Activated T-cell treated with anti-CD3 and anti-CD28 coated beads, Interleukin-2, amount 50 U/mL, for 24 hours (primary cell): ENCODE measurements around the gene PTPRF.
"Not testable (repeated sequence)": the region's sequence is repeated elsewhere in the genome, so short reads cannot be mapped to it uniquely, and the experiment has no call there.

ENCODE experiments used
- DNase-seq: peaks from one replicate; pipeline ENCODE4 v3.0.0-alpha.2; 2020
- H3K27ac Mint-ChIP-seq: 2 replicates; pipeline ENCODE4 v1.8.0; 2020; ENCODE audit warnings: mild to moderate bottlenecking, mixed read lengths
- H3K27me3 Mint-ChIP-seq: 2 replicates; pipeline ENCODE4 v1.8.0; 2020; ENCODE audit warnings: mixed read lengths
- H3K36me3 Mint-ChIP-seq: 2 replicates; pipeline ENCODE4 v1.8.0; 2020; ENCODE audit warnings: low read depth, mixed read lengths
- H3K4me1 Mint-ChIP-seq: 2 replicates; pipeline ENCODE4 v1.8.0; 2020; ENCODE audit warnings: low read depth, mixed read lengths
- H3K4me3 Mint-ChIP-seq: 2 replicates; pipeline ENCODE4 v1.8.0; 2020; ENCODE audit warnings: mild to moderate bottlenecking, moderate library complexity, mixed read lengths
- H3K9me3 Mint-ChIP-seq: 2 replicates; pipeline ENCODE4 v1.8.0; 2020; ENCODE audit warnings: mixed read lengths

PTPRF gene

DNA sequence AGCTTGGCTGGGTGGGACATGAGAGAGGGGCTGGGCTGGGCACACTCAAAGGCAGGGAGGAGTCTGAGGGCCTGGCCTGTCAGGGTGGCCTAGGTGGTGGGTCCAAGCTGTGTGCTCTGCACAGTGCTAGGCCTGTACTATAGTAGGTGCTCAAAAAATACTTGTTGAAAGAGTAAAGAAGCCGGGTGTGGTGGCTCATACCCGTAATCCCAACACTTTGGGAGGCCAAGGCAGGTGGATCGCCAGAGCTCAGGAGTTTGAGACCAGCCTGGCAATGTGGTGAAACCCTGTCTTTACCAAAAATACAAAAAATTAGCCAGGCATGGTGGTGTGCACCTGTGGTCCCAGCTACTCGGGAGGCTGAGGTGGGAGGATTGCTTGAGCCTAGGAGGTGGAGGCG lies 18.7 kb downstream of the PTPRF start:
- peaks cover 13% of the 10 kb centered on the region for H3K27me3 Mint-ChIP-seq
- not testable (repeated sequence) for H3K27ac Mint-ChIP-seq, H3K4me3 Mint-ChIP-seq, H3K36me3 Mint-ChIP-seq, H3K4me1 Mint-ChIP-seq, DNase-seq, H3K9me3 Mint-ChIP-seq

GRCh38 chr1:43549921-43550597 lies 19.4 kb downstream of the PTPRF start:
- Mint-ChIP-seq H3K27me3 (peaks cover 13% of the 10 kb centered on the region), H3K27ac (no peak overlapping the region), H3K4me3 (peak overlapping the region; percentile 10), H3K4me1 (peaks cover 14% of the 10 kb centered on the region), H3K36me3 (no peaks in the 10 kb centered on the region), H3K9me3 (no peaks in the 10 kb centered on the region)
- peak; percentile 42 for DNase-seq

DNA sequence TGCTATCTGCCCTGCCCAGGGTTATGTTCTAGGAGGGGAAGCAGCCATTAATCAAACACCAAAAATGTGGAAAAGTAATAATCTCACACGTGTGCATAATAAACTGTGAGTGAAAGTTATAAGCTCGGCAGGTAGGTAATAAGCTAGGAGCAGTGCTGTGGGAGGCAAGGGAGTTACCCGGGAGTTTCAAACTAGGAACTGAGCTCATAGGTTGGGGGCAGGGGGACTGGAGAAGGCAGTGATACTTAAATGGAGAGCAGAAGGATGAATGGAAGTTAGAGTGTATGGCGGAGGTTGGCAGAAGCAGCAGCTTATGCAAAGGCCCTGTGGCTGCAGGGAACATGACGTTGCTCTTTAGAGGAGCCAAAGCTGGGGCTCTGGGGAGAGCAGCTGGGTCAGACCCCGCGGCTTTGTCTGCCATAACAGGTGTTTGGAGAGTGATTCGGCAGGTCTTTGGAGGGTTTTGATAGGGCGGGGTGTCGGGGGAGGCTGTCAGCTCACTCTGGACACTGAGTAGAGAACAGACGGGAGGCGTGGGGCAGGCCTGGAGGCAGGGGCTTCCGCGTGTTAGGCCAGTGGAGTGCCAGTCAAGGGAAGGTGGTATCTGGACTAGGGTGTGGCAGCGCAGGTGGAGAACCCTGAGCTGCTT lies 20.0 kb downstream of the PTPRF start:
- H3K36me3 Mint-ChIP-seq, result no peaks in the 10 kb centered on the region
- no peak overlapping the region for H3K27ac Mint-ChIP-seq
- H3K9me3 Mint-ChIP-seq, result no peaks in the 10 kb centered on the region
- no peak for DNase-seq
- peaks cover 13% of the 10 kb centered on the region for H3K27me3 Mint-ChIP-seq
- peak overlapping the region; percentile 10 for H3K4me3 Mint-ChIP-seq
- peaks cover 14% of the 10 kb centered on the region for H3K4me1 Mint-ChIP-seq

DNA sequence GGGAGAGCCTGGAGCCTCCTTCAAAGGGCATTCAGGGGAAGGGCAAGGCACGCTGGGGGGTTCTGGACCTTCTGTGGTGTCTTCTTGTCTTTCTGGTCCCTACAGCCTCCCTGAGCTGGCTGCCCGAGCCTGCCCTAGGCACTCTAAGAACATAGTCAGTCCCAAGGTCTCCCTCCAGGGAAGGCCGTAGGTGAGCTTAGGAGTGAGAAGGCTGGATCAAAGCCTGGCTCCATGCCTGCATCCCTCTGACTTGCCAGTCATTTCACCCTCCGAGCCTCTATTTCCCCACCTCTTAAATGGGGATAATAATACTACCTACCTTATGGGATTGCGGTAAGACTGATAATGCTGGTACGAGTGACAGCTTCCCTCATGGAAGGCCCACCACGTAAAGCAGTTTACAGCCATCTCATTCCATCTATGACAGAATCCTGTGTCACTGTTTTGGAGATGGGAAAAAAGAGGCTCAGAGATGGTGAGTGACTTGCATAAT lies 20.8 kb downstream of the PTPRF start:
- Mint-ChIP-seq H3K4me1 (peaks cover 14% of the 10 kb centered on the region), H3K4me3 (no peak overlapping the region), H3K27ac (no peak overlapping the region), H3K27me3 (peaks cover 9% of the 10 kb centered on the region), H3K9me3 (no peaks in the 10 kb centered on the region), H3K36me3 (no peaks in the 10 kb centered on the region)
- DNase-seq, result no peak

GRCh38 chr1:43552059-43552742 lies 21.5 kb downstream of the PTPRF start:
- no peak overlapping the region for H3K27ac Mint-ChIP-seq
- no peaks in the 10 kb centered on the region for H3K9me3 Mint-ChIP-seq

GRCh38 chr1:43552813-43553212 lies 22.1 kb downstream of the PTPRF start:
- H3K4me3 Mint-ChIP-seq, result no peak overlapping the region
- H3K27ac Mint-ChIP-seq, result no peak overlapping the region
- peaks cover 9% of the 10 kb centered on the region for H3K27me3 Mint-ChIP-seq
- DNase-seq, result no peak
- no peaks in the 10 kb centered on the region for H3K36me3 Mint-ChIP-seq
- H3K4me1 Mint-ChIP-seq, result peaks cover 14% of the 10 kb centered on the region
- no peaks in the 10 kb centered on the region for H3K9me3 Mint-ChIP-seq

More at GRCh38 chr1:43552059-43552742, 21.5 kb downstream of the PTPRF start:
- DNase-seq, result no peak
- H3K36me3 Mint-ChIP-seq, result no peaks in the 10 kb centered on the region
- peaks cover 9% of the 10 kb centered on the region for H3K27me3 Mint-ChIP-seq
- H3K4me1 Mint-ChIP-seq, result peaks cover 14% of the 10 kb centered on the region
- H3K4me3 Mint-ChIP-seq, result no peak overlapping the region

DNA sequence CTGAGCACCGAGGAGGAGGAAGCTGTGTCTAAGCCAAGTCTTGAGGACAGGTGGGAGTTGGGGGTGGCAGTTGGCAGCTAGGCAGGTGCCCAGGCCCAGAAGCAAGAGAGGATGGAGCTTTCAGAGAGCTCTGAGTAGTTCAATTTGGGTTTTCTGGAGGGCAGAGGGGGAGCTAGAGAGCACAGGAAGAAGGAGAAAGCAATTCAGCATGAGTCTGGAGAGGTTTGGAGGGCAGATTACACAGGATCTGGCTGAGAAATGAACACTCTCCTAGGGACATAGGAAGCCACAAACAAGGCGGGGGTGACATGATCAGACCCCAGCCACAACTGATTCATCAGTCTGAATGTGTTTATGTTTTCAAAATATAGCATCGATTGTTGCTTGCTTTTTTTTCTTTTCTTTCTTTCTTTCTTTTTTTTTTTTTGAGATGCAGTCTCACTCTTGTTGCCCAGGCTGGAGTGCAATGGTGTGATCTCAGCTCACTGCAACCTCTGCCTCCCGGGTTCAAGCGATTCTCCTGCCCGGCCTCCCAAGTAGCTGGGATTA lies 23.8 kb downstream of the PTPRF start:
- H3K36me3 Mint-ChIP-seq, result no peaks in the 10 kb centered on the region
- H3K4me1 Mint-ChIP-seq, result peaks cover 14% of the 10 kb centered on the region
- peaks cover 9% of the 10 kb centered on the region for H3K27me3 Mint-ChIP-seq
- H3K9me3 Mint-ChIP-seq, result no peaks in the 10 kb centered on the region
- DNase-seq, result no peak
- H3K4me3 Mint-ChIP-seq, result no peak overlapping the region
- peak overlapping the region; percentile 53 for H3K27ac Mint-ChIP-seq

- H3K4me3 Mint-ChIP-seq, result no peak overlapping the region
These were observed 26.1 kb downstream of the PTPRF start for GRCh38 chr1:43556782-43557181.

DNA sequence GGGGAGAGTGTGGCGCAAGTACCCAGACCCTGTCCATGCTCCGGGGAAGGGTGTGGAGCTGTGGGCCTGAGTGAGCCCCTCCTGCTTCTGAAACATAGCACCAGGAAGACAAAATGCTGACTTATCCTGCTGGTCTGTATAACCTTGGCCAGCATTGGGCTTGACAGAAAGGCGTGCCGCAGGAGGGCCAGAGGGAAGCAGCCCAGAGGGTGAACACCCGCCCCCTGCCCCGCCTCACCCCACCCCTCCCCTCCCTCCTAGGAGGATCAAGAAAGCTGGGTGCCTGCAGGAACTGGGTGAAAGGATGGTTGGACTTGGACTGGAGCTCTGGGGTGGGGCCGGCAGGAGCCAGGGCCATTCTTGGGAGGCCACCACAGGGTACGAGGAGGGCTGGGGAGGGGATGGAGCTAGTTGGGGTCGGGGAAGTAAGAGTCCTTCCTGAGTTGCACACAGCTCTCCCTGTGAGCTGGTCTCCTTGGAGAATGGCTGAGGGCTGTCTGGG lies 27.1 kb downstream of the PTPRF start:
- DNase-seq, result no peak
- Mint-ChIP-seq H3K27me3 (no peaks in the 10 kb centered on the region), H3K36me3 (no peaks in the 10 kb centered on the region), H3K4me3 (no peak overlapping the region), H3K9me3 (no peaks in the 10 kb centered on the region), H3K4me1 (peaks cover 7% of the 10 kb centered on the region), H3K27ac (no peak overlapping the region)

More at GRCh38 chr1:43556782-43557181, 26.1 kb downstream of the PTPRF start:
- Mint-ChIP-seq H3K9me3 (no peaks in the 10 kb centered on the region), H3K36me3 (no peaks in the 10 kb centered on the region), H3K27ac (no peak overlapping the region), H3K27me3 (no peaks in the 10 kb centered on the region), H3K4me1 (peaks cover 7% of the 10 kb centered on the region)
- no peak for DNase-seq

GRCh38 chr1:43558346-43558841 lies 27.7 kb downstream of the PTPRF start:
- no peak overlapping the region for H3K4me3 Mint-ChIP-seq
- H3K4me1 Mint-ChIP-seq, result peaks cover 7% of the 10 kb centered on the region
- H3K27me3 Mint-ChIP-seq, result peaks cover under 1% of the 10 kb centered on the region
- no peak overlapping the region for H3K27ac Mint-ChIP-seq
- H3K9me3 Mint-ChIP-seq, result no peaks in the 10 kb centered on the region
- H3K36me3 Mint-ChIP-seq, result no peaks in the 10 kb centered on the region
- DNase-seq, result no peak

- Mint-ChIP-seq H3K27me3 (peaks cover 6% of the 10 kb centered on the region), H3K9me3 (no peaks in the 10 kb centered on the region), H3K36me3 (no peaks in the 10 kb centered on the region), H3K27ac (no peak overlapping the region), H3K4me1 (peaks cover 2% of the 10 kb centered on the region), H3K4me3 (no peak overlapping the region)
- no peak for DNase-seq
These were observed 29.0 kb downstream of the PTPRF start for GRCh38 chr1:43559714-43560113.

- Mint-ChIP-seq H3K27me3 (peaks cover 12% of the 10 kb centered on the region), H3K9me3 (no peaks in the 10 kb centered on the region), H3K4me1 (no peaks in the 10 kb centered on the region), H3K36me3 (no peaks in the 10 kb centered on the region), H3K27ac (no peak overlapping the region), H3K4me3 (no peak overlapping the region)
- DNase-seq, result no peak
These were observed 29.6 kb downstream of the PTPRF start for GRCh38 chr1:43560286-43560685.

DNA sequence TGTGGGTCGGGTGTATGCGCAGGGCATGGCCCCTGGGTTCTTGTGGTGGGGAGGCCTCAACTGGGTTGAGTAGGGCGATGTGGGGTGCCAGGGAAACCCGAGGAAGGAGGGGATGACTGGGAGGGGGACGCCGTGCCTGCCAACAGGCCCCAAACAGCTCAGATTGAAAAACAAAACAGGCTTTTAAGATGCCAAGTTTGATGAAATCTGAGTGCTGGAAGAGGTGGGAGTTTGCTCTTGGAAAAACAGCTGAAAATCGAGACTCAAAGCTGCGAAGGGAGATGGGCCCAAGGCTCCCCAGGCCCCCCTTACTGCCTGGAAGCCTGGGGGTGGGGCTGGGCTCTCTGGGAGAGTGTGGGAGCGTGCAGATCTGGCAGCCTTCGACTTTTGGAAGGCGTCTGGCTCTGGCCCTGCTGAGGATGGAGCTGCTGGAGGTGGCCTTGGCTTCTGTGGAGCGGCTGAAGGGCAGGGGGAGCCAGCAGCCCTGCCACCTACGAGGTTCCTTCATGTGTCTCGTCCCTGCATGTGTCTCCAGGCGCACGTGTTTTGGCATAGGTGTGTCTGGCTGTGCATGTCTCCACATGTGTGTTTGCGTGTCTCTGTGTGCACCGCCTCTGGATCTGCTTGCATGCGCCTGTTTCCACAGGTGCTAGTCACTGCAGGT lies 33.3 kb downstream of the PTPRF start:
- H3K27ac Mint-ChIP-seq, result no peak overlapping the region
- no peaks in the 10 kb centered on the region for H3K9me3 Mint-ChIP-seq
- no peaks in the 10 kb centered on the region for H3K36me3 Mint-ChIP-seq
- peaks cover 5% of the 10 kb centered on the region for H3K4me1 Mint-ChIP-seq
- DNase-seq, result no peak
- H3K4me3 Mint-ChIP-seq, result no peak overlapping the region
- peaks cover 28% of the 10 kb centered on the region for H3K27me3 Mint-ChIP-seq
